Smooth muscle cell (in vitro differentiated cells): ENCODE measurements around the gene AARS2. TPM values are rescaled to one million over a fixed set of nuclear protein-coding genes. Genes with fewer than 3 reads are reported as not detected.
"Not testable (repeated sequence)": the region's sequence is repeated elsewhere in the genome, so short reads cannot be mapped to it uniquely, and the experiment has no call there.

Source experiments
- DNase-seq: peaks from one replicate; lab custom pipeline; 2025; ENCODE audit not compliant: unreplicated experiment; lab: John Stamatoyannopoulos, UW
- H2AFZ ChIP-seq: fragments of 200-600 bp; sonication (generic); 2 replicates; pipeline ENCODE4 v1.6.0; 2016; ENCODE audit warnings: antibody characterized with exemption, low read depth, mild to moderate bottlenecking
- H3F3A ChIP-seq: fragments of 200-600 bp; sonication (generic); 2 replicates; pipeline ENCODE4 v1.6.0; 2017; ENCODE audit warnings: antibody characterized with exemption, low read depth
- H3K27ac ChIP-seq: fragments of 200-600 bp; sonication (generic); 2 replicates; pipeline ENCODE4 v1.5.1; 2016; ENCODE audit warnings: low read depth, mild to moderate bottlenecking
- H3K27me3 ChIP-seq: fragments of 200-600 bp; sonication (generic); 2 replicates; pipeline ENCODE4 v1.6.1; 2016; ENCODE audit warnings: low read depth, mild to moderate bottlenecking
- H3K36me3 ChIP-seq: fragments of 200-600 bp; sonication (generic); 2 replicates; pipeline ENCODE4 v1.5.1; 2016; ENCODE audit warnings: low read depth
- H3K4me1 ChIP-seq: fragments of 200-600 bp; sonication (generic); 2 replicates; pipeline ENCODE4 v1.5.1; 2016; ENCODE audit warnings: low read depth
- H3K4me2 ChIP-seq: fragments of 200-600 bp; sonication (generic); 2 replicates; pipeline ENCODE4 v1.6.0; 2016; ENCODE audit warnings: mild to moderate bottlenecking
- H3K4me3 ChIP-seq: fragments of 200-600 bp; sonication (generic); 2 replicates; pipeline ENCODE4 v1.5.1; 2016; ENCODE audit warnings: mild to moderate bottlenecking
- H3K79me2 ChIP-seq: fragments of 200-600 bp; sonication (generic); 2 replicates; pipeline ENCODE4 v1.6.0; 2016; ENCODE audit warnings: low read depth, mild to moderate bottlenecking
- H3K9ac ChIP-seq: fragments of 200-600 bp; sonication (generic); 2 replicates; pipeline ENCODE4 v1.6.0; 2016; ENCODE audit warnings: low read depth
- H3K9me3 ChIP-seq: fragments of 200-600 bp; sonication (generic); replicated peaks from 2 replicates; pipeline ENCODE4 v1.5.1; 2016; ENCODE audit warnings: low read depth
- H4K20me1 ChIP-seq: fragments of 200-600 bp; sonication (generic); 2 replicates; pipeline ENCODE4 v1.6.0; 2016; ENCODE audit warnings: low read depth
- CTCF ChIP-seq: fragments of 200-600 bp; sonication (generic); IDR thresholded peaks from 2 replicates; pipeline ENCODE4 v1.5.1; 2017; ENCODE audit warnings: borderline replicate concordance, mild to moderate bottlenecking, antibody characterized with exemption; ENCODE audit not compliant: insufficient read depth, poor library complexity, severe bottlenecking
- WGBS: methylation state at CpG from one replicate; pipeline ENCODE4 v1.1.7; 2016; ENCODE audit warnings: low lambda C conversion rate; 5-methylcytosine and 5-hydroxymethylcytosine counted together
- polyA plus RNA-seq: library from polyadenylated mRNA; unstranded; fragments of >200 nt; fragmentation: Nextera tagmentation; extraction: Ambion mirVana; gene quantifications from 2 replicates; pipeline ENCODE4 v1.2.1, GENCODE V29; 2016
- total RNA-seq: library from RNA; depleted of rRNA; stranded (reverse); fragments of >200 nt; gene quantifications from 2 replicates; pipeline ENCODE4 v1.2.3, GENCODE V29; 2014

AARS2 gene
- total and polyA plus RNA-seq, 2 experiments from 2014 or later: 7.5 to 15.1 TPM

GRCh38 chr6:44355640-44356039, 42.5 kb upstream of the AARS2 start:
- Histone ChIP-seq H3K4me3 (no peak overlapping the region), H3K36me3 (no peaks in the 10 kb centered on the region), H3K9me3 (no peaks in the 10 kb centered on the region), H3K27me3 (peaks cover 3% of the 10 kb centered on the region), H3K9ac (no peak overlapping the region), H4K20me1 (no peaks in the 10 kb centered on the region), H3K79me2 (no peaks in the 10 kb centered on the region), H3K27ac (no peak overlapping the region), H2AFZ (no peak overlapping the region), H3F3A (no peaks in the 10 kb centered on the region), H3K4me1 (no peaks in the 10 kb centered on the region), H3K4me2 (no peak overlapping the region)
- TF ChIP-seq CTCF: no peak
- 70% methylated on average over 4 of the region's 4 CpGs for WGBS
- no peak for DNase-seq

- Histone ChIP-seq H3K4me3 (no peak overlapping the region), H3K9me3 (no peaks in the 10 kb centered on the region), H3F3A (no peaks in the 10 kb centered on the region), H3K9ac (no peak overlapping the region), H3K27ac (no peak overlapping the region), H3K79me2 (no peaks in the 10 kb centered on the region), H2AFZ (no peak overlapping the region), H3K4me2 (no peak overlapping the region), H3K36me3 (no peaks in the 10 kb centered on the region), H4K20me1 (no peaks in the 10 kb centered on the region), H3K4me1 (no peaks in the 10 kb centered on the region), H3K27me3 (peaks cover 3% of the 10 kb centered on the region)
- no peak for DNase-seq
- no peak for TF ChIP-seq CTCF
- 27% methylated on average over 2 of the region's 2 CpGs for WGBS
Observed at GRCh38 chr6:44353336-44353735, 40.2 kb upstream of the AARS2 start.

- Histone ChIP-seq H3K9ac (no peak overlapping the region), H3K27me3 (peaks cover 3% of the 10 kb centered on the region), H2AFZ (no peak overlapping the region), H3K79me2 (no peaks in the 10 kb centered on the region), H4K20me1 (no peaks in the 10 kb centered on the region), H3F3A (no peaks in the 10 kb centered on the region), H3K4me1 (no peaks in the 10 kb centered on the region), H3K27ac (no peak overlapping the region), H3K36me3 (no peaks in the 10 kb centered on the region), H3K9me3 (no peaks in the 10 kb centered on the region), H3K4me2 (no peak overlapping the region), H3K4me3 (no peak overlapping the region)
- no peak for DNase-seq
- WGBS: 92% methylated on average over 4 of the region's 4 CpGs
- TF ChIP-seq CTCF: no peak
Observed at GRCh38 chr6:44352259-44352658, 39.1 kb upstream of the AARS2 start.

- H3K27ac ChIP-seq, H4K20me1 ChIP-seq, H3K4me3 ChIP-seq, DNase-seq, H3K79me2 ChIP-seq, H3K27me3 ChIP-seq, H3K4me1 ChIP-seq, H3K9ac ChIP-seq, H3K4me2 ChIP-seq, H3K36me3 ChIP-seq, H3F3A ChIP-seq, H3K9me3 ChIP-seq, H2AFZ ChIP-seq: not testable (repeated sequence)
- WGBS: 69% methylated on average over 4 of the region's 4 CpGs
Observed at GRCh38 chr6:44350650-44350994, 37.5 kb upstream of the AARS2 start.
